Omental fat pad (tissue), 4 donors: ENCODE data around the gene SH2D1B. TPM values are rescaled to one million over a fixed set of nuclear protein-coding genes. Genes with fewer than 3 reads are reported as not detected.

Experiments
- ATAC-seq: fragments of 150-250 bp; one replicate; pipeline ENCODE4 v1.9.1; 2016; ENCODE audit warnings: mild to moderate bottlenecking, moderate library complexity; ENCODE audit not compliant: low FRiP score
- DNase-seq: peaks from one replicate; pipeline ENCODE4 v3.0.0-alpha.2; 2019; ENCODE audit warnings: low spot score
- CTCF ChIP-seq, 3 donors: fragments of 450-650 bp; IDR thresholded peaks; one replicate each; pipeline ENCODE4 v1.5.1; 2016 to 2017; ENCODE audit warnings: antibody characterized with exemption in 3 of 3, mild to moderate bottlenecking in 3 of 3, moderate library complexity in 2 of 3
- total RNA-seq, 4 donors: library from RNA; depleted of rRNA; stranded (reverse); fragments of >200 nt; gene quantifications; one replicate each; pipeline ENCODE4 v1.1.0, GENCODE V29; 2016

The SH2D1B gene
- total RNA-seq, 4 donors from 2014 or later = 0.12 to 0.47 (median 0.25) TPM

GRCh38 chr1:162407539-162407938, 4.4 kb downstream of the SH2D1B start:
- DNase-seq (no peak), ATAC-seq (no peak)
- TF ChIP-seq CTCF (IDR thresholded peaks at IDR 0.05) = no peak

GRCh38 chr1:162406811-162407210, 5.1 kb downstream of the SH2D1B start:
- DNase-seq (no peak), ATAC-seq (no peak)
- no peak for TF ChIP-seq CTCF (IDR thresholded peaks at IDR 0.05)

- TF ChIP-seq CTCF (IDR thresholded peaks at IDR 0.05) = no peak
- no peak for DNase-seq
- no peak for ATAC-seq
Observed at GRCh38 chr1:162405800-162406199, 6.1 kb downstream of the SH2D1B start.

GRCh38 chr1:162404550-162405160, 7.3 kb downstream of the SH2D1B start:
- no peak for DNase-seq
- no peak for TF ChIP-seq CTCF (IDR thresholded peaks at IDR 0.05)
- ATAC-seq = peak; percentile 71

- DNase-seq = no peak
- no peak for TF ChIP-seq CTCF (IDR thresholded peaks at IDR 0.05)
- ATAC-seq = no peak
Observed at GRCh38 chr1:162400790-162401355, 11.1 kb downstream of the SH2D1B start.

GRCh38 chr1:162398999-162399580, 12.8 kb downstream of the SH2D1B start:
- ATAC-seq = no peak
- DNase-seq = no peak
- TF ChIP-seq CTCF (IDR thresholded peaks at IDR 0.05) = no peak
